Memory B cell (primary cell): ENCODE measurements around the gene PFKFB2.
A peak's percentile ranks its signal among the peaks of the same experiment; 100 is the strongest.

Experiments
- ATAC-seq: fragments of 150-1000 bp; cut with Tn5 transposase; 2 replicates; pipeline ENCODE4 v1.10.0; 2021; ENCODE audit warnings: low read depth, mild to moderate bottlenecking, moderate library complexity
- DNase-seq, 2 donors: peaks; one replicate each; pipeline ENCODE4 v3.0.0; 2022; ENCODE audit warnings: low spot score in 2 of 2
- H3K27ac Mint-ChIP-seq: one replicate; pipeline ENCODE4 v1.8.0; 2022; ENCODE audit warnings: mild to moderate bottlenecking, moderate library complexity, mixed read lengths
- H3K27me3 Mint-ChIP-seq: one replicate; pipeline ENCODE4 v1.8.0; 2022; ENCODE audit warnings: mixed read lengths
- H3K36me3 Mint-ChIP-seq: one replicate; pipeline ENCODE4 v1.8.0; 2022; ENCODE audit warnings: mild to moderate bottlenecking, mixed read lengths
- H3K4me1 Mint-ChIP-seq: one replicate; pipeline ENCODE4 v1.8.0; 2022; ENCODE audit warnings: mixed read lengths
- H3K4me3 Mint-ChIP-seq: one replicate; pipeline ENCODE4 v1.8.0; 2022; ENCODE audit warnings: mild to moderate bottlenecking, moderate library complexity, mixed read lengths
- H3K9me3 Mint-ChIP-seq: one replicate; pipeline ENCODE4 v1.8.0; 2022; ENCODE audit warnings: mixed read lengths

The PFKFB2 gene

DNA sequence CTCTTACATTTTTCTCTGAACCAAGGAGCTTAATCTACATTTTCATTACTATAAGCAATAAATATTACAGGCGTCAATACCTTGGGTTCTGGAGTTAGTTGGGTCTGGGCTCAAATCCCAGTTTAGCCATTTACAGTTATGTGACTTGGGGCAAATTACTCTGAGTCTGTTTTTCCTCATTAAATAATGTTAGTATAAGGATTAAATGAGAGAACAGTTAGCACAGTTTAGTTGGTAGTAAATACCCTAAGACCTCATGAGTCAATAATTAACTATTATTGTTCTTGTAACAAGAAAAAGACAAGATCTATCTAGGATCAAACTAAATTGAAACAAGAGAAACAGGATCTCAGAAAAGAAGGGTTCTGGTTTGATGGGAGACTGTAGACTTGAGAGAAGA, 25.2 kb upstream of the PFKFB2 start:
- Mint-ChIP-seq H3K36me3 (no peaks in the 10 kb centered on the region), H3K4me1 (no peaks in the 10 kb centered on the region), H3K4me3 (no peak overlapping the region), H3K27me3 (peaks cover 22% of the 10 kb centered on the region), H3K27ac (no peak overlapping the region), H3K9me3 (no peaks in the 10 kb centered on the region)
- ATAC-seq (no peak), DNase-seq (no peak)

DNA sequence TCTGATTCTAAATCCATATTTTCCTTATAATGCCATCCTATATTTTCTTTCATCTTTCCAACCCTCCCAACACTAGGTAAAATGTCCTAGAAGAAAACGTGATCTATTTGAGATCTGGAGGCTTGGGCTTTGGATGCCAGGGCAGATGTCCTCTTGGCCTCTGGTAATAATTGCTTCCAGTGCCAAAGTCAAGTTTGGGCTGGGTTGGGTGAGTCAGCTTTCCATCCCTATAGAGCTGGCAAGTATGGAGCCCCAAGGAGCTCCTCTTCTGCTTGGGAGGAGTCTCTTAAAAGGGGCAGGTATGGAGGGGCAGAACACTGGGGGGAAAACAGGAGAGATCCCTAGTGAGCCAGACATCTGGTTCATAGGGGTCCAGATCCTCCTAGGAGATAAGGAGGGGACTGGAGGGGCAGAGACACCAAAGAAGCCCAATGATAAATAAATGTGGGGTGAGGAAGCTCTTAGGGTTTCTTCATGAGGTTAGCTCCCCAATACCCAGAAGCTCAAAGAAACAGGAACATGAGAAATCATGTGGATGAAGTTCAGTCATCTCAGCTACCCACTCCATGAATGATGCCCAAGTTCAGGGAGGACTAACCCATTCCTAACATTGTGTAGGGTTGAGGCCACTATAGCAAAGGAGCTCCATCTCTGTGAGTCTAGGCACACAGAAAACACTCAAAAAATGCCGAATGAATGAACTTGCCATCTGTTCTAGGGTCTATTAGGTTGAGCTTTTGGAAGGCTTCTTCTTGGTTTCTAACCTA, 24.0 kb upstream of the PFKFB2 start:
- DNase-seq = no peak
- Mint-ChIP-seq H3K27me3 (peaks cover 24% of the 10 kb centered on the region), H3K9me3 (no peaks in the 10 kb centered on the region), H3K4me1 (no peaks in the 10 kb centered on the region), H3K36me3 (no peaks in the 10 kb centered on the region), H3K27ac (no peak overlapping the region), H3K4me3 (no peak overlapping the region)
- ATAC-seq = no peak

- Mint-ChIP-seq H3K4me1 (no peaks in the 10 kb centered on the region), H3K27me3 (peaks cover 21% of the 10 kb centered on the region), H3K36me3 (no peaks in the 10 kb centered on the region), H3K27ac (no peak overlapping the region), H3K4me3 (no peak overlapping the region), H3K9me3 (no peaks in the 10 kb centered on the region)
- DNase-seq (no peak), ATAC-seq (no peak)
Measured at GRCh38 chr1:207029701-207030521, 23.2 kb upstream of the PFKFB2 start.

GRCh38 chr1:207030522-207031009, 22.5 kb upstream of the PFKFB2 start:
- DNase-seq = no peak
- Mint-ChIP-seq H3K36me3 (no peaks in the 10 kb centered on the region), H3K4me3 (no peak overlapping the region), H3K9me3 (no peaks in the 10 kb centered on the region), H3K27ac (no peak overlapping the region), H3K4me1 (no peaks in the 10 kb centered on the region), H3K27me3 (peaks cover 27% of the 10 kb centered on the region)
- ATAC-seq = no peak

GRCh38 chr1:207031016-207031415, 22.1 kb upstream of the PFKFB2 start:
- H3K36me3 Mint-ChIP-seq = no peaks in the 10 kb centered on the region
- DNase-seq (no peak), ATAC-seq (no peak)
- no peaks in the 10 kb centered on the region for H3K9me3 Mint-ChIP-seq
- H3K27ac Mint-ChIP-seq = no peak overlapping the region
- H3K4me1 Mint-ChIP-seq = no peaks in the 10 kb centered on the region
- H3K27me3 Mint-ChIP-seq = peaks cover 27% of the 10 kb centered on the region
- H3K4me3 Mint-ChIP-seq = no peak overlapping the region

- Mint-ChIP-seq H3K4me3 (no peak overlapping the region), H3K27ac (no peak overlapping the region), H3K4me1 (no peaks in the 10 kb centered on the region), H3K27me3 (peaks cover 27% of the 10 kb centered on the region), H3K9me3 (no peaks in the 10 kb centered on the region), H3K36me3 (no peaks in the 10 kb centered on the region)
- ATAC-seq (no peak), DNase-seq (no peak)
Measured at GRCh38 chr1:207031632-207032264, 21.3 kb upstream of the PFKFB2 start.

GRCh38 chr1:207032528-207033017, 20.5 kb upstream of the PFKFB2 start, which contains the start of gene C1orf116:
TSS of gene C1orf116 (minus strand) at chr1:207032756. CDS start at chr1:207027598, 5,158 bp downstream.
- no peaks in the 10 kb centered on the region for H3K36me3 Mint-ChIP-seq
- no peak for ATAC-seq
- no peak within 1 kb of the TSS for H3K4me3 Mint-ChIP-seq
- peaks cover 21% of the 10 kb centered on the region for H3K27me3 Mint-ChIP-seq
- DNase-seq = no peak
- no peak within 1 kb of the TSS for H3K27ac Mint-ChIP-seq
- no peaks in the 10 kb centered on the region for H3K4me1 Mint-ChIP-seq
- no peaks in the 10 kb centered on the region for H3K9me3 Mint-ChIP-seq

GRCh38 chr1:207033302-207033701, 19.8 kb upstream of the PFKFB2 start:
- no peak overlapping the region for H3K27ac Mint-ChIP-seq
- no peak overlapping the region for H3K4me3 Mint-ChIP-seq
- no peaks in the 10 kb centered on the region for H3K9me3 Mint-ChIP-seq
- ATAC-seq (no peak), DNase-seq (no peak)
- H3K27me3 Mint-ChIP-seq = peaks cover 21% of the 10 kb centered on the region
- H3K36me3 Mint-ChIP-seq = no peaks in the 10 kb centered on the region
- H3K4me1 Mint-ChIP-seq = no peaks in the 10 kb centered on the region

DNA sequence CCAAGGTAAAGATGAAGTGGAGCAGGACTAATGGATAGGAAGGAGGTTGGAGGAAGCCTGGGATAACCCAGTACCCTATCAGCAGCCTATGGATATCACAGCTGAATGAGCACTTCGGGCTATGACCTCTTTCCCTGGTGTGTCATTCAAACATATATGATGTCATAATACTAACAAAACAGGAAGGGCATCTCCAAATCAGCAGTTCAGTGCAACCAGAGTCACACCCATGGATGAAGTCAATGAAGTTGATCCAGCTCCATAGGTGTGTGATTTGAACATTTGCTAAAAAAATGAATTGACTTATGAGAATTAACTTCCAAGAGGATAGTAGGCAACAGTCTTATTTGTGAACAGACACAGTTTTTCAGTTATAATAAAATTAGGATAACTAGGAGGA, 18.9 kb upstream of the PFKFB2 start:
- Mint-ChIP-seq H3K27ac (no peak overlapping the region), H3K4me3 (no peak overlapping the region), H3K27me3 (peaks cover 21% of the 10 kb centered on the region), H3K36me3 (no peaks in the 10 kb centered on the region), H3K9me3 (no peaks in the 10 kb centered on the region), H3K4me1 (no peaks in the 10 kb centered on the region)
- DNase-seq = no peak
- ATAC-seq = peak; percentile 38

DNA sequence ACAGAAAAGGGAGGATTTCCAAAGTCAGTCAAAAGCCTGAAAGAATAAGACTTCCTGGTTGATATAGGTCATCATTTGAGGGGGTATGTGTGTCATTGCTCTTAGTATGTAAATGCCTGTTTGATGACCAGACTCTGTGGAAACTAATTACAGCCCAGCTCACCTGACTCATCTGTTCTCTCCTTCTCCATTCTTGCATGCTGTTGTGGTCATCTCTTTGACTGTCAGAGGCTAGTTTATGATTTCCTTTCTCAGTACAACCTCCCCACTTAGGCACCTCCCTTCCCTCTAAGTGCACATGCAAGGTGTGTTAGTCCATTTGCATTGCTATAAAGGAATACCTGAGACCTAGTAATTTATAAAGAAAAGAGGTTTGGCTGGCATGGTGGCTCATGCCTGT, 18.1 kb upstream of the PFKFB2 start:
- no peaks in the 10 kb centered on the region for H3K4me1 Mint-ChIP-seq

DNA sequence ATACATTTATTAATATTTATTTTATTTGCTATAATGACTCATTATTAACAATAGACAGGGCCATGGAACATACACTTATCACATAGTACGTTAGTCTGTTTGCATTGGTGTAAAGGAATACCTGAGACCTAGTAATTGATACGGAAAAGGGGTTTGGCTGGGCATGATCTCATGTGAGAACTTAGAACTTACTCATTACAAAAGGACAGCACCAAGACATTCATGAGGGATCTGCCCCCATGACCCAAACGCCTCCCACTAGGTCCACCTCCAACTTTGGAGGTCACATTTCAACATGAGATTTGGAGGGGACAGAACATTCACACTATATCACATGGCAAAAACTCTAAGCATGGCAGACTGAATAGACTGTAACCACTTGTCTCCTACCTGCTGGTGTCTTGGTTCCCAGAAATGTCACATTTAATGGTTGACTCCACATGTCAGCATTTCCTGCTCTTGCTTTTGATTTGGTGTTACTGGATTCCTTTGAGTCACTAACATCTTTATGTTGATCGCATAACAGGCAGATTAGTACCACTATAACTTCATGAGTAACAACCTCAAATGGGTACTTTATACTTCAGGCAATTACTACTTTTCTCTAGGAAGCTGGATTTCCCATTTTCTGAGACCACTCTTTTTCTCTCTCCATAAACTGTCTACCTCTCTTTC, 17.1 kb upstream of the PFKFB2 start:
- H3K4me3 Mint-ChIP-seq = no peak overlapping the region
- ATAC-seq (no peak), DNase-seq (no peak)
- no peaks in the 10 kb centered on the region for H3K4me1 Mint-ChIP-seq
- no peaks in the 10 kb centered on the region for H3K36me3 Mint-ChIP-seq
- peaks cover 17% of the 10 kb centered on the region for H3K27me3 Mint-ChIP-seq
- no peak overlapping the region for H3K27ac Mint-ChIP-seq
- H3K9me3 Mint-ChIP-seq = no peaks in the 10 kb centered on the region

More for the DNA sequence above, 18.1 kb upstream of the PFKFB2 start:
- peaks cover 20% of the 10 kb centered on the region for H3K27me3 Mint-ChIP-seq
- no peak overlapping the region for H3K4me3 Mint-ChIP-seq
- H3K9me3 Mint-ChIP-seq = no peaks in the 10 kb centered on the region
- DNase-seq (no peak), ATAC-seq (no peak)
- no peaks in the 10 kb centered on the region for H3K36me3 Mint-ChIP-seq
- H3K27ac Mint-ChIP-seq = no peak overlapping the region

- Mint-ChIP-seq H3K4me3 (no peak overlapping the region), H3K27me3 (peaks cover 13% of the 10 kb centered on the region), H3K4me1 (no peaks in the 10 kb centered on the region), H3K9me3 (no peaks in the 10 kb centered on the region), H3K27ac (no peak overlapping the region), H3K36me3 (no peaks in the 10 kb centered on the region)
- ATAC-seq = no peak
- no peak for DNase-seq
Measured at GRCh38 chr1:207036865-207037264, 16.2 kb upstream of the PFKFB2 start.

- ATAC-seq = no peak
Measured at GRCh38 chr1:207039380-207040180, 13.5 kb upstream of the PFKFB2 start.

More at GRCh38 chr1:207039380-207040180, 13.5 kb upstream of the PFKFB2 start:
- Mint-ChIP-seq H3K36me3 (peaks cover 1% of the 10 kb centered on the region), H3K27ac (no peak overlapping the region), H3K27me3 (peaks cover 6% of the 10 kb centered on the region), H3K9me3 (no peaks in the 10 kb centered on the region), H3K4me3 (no peak overlapping the region), H3K4me1 (no peaks in the 10 kb centered on the region)
- no peak for DNase-seq
